Subcutaneous abdominal adipose tissue (tissue), 5 donors: ENCODE results near the gene CLCA2.

Experiments used
- H3K27ac ChIP-seq: one replicate; pipeline ENCODE4 v1.7.0; 2013; ENCODE audit warnings: low read depth, mild to moderate bottlenecking, inconsistent platforms, low read length, moderate library complexity
- H3K27me3 ChIP-seq, 5 donors: one replicate each; pipeline ENCODE4 v1.7.0; 2013; ENCODE audit warnings: low read length in 5 of 5, inconsistent platforms in 1 of 5; ENCODE audit not compliant: control insufficient read depth in 5 of 5, insufficient read depth in 4 of 5
- H3K36me3 ChIP-seq, 5 donors: one replicate each; pipeline ENCODE4 v1.7.0; 2013; ENCODE audit warnings: low read length in 5 of 5; ENCODE audit not compliant: control insufficient read depth in 5 of 5, insufficient read depth in 5 of 5
- H3K4me1 ChIP-seq, 5 donors: one replicate each; pipeline ENCODE4 v1.7.0; 2013; ENCODE audit warnings: low read length in 5 of 5, mild to moderate bottlenecking in 3 of 5, moderate library complexity in 1 of 5; ENCODE audit not compliant: control insufficient read depth in 5 of 5, insufficient read depth in 5 of 5
- H3K4me3 ChIP-seq, 5 donors: one replicate each; pipeline ENCODE4 v1.7.0; 2013; ENCODE audit warnings: low read length in 5 of 5, low read depth in 1 of 5
- H3K9ac ChIP-seq, 5 donors: one replicate each; pipeline ENCODE4 v1.7.0; 2013; ENCODE audit warnings: low read length in 5 of 5, mild to moderate bottlenecking in 4 of 5, moderate library complexity in 3 of 5
- H3K9me3 ChIP-seq, 5 donors: one replicate each; pipeline ENCODE4 v1.7.0; 2013; ENCODE audit warnings: low read length in 5 of 5; ENCODE audit not compliant: control insufficient read depth in 5 of 5
- donor health status: healthy.
- donor health status: healthy.
- donor health status: healthy.
- donor health status: healthy.
- donor health status: healthy.

CLCA2 gene, protein sequence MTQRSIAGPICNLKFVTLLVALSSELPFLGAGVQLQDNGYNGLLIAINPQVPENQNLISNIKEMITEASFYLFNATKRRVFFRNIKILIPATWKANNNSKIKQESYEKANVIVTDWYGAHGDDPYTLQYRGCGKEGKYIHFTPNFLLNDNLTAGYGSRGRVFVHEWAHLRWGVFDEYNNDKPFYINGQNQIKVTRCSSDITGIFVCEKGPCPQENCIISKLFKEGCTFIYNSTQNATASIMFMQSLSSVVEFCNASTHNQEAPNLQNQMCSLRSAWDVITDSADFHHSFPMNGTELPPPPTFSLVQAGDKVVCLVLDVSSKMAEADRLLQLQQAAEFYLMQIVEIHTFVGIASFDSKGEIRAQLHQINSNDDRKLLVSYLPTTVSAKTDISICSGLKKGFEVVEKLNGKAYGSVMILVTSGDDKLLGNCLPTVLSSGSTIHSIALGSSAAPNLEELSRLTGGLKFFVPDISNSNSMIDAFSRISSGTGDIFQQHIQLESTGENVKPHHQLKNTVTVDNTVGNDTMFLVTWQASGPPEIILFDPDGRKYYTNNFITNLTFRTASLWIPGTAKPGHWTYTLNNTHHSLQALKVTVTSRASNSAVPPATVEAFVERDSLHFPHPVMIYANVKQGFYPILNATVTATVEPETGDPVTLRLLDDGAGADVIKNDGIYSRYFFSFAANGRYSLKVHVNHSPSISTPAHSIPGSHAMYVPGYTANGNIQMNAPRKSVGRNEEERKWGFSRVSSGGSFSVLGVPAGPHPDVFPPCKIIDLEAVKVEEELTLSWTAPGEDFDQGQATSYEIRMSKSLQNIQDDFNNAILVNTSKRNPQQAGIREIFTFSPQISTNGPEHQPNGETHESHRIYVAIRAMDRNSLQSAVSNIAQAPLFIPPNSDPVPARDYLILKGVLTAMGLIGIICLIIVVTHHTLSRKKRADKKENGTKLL

DNA sequence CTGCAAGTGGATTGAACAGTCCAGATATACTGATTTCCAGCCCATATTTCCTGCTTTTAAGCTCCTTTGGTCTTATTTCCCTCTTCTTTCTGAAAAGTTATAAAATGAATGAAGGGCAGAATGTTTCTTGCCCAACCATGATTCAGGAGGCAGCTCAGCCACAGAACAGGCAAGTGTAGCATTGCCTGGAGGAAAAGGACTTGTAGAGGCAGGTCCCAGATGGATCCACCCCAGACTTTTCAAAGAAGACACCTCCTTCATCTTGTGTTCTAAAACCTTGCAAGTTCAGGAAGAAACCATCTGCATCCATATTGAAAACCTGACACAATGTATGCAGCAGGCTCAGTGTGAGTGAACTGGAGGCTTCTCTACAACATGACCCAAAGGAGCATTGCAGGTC is at the start of gene CLCA2:
Gene CLCA2 (plus strand): TSS at position 299 of the 400 bp plus-strand sequence. CDS start 77 bp downstream, at position 376.
- peak within 1 kb of the TSS; percentile 8 for H3K27ac ChIP-seq
- H3K36me3 ChIP-seq = no peaks in the 10 kb centered on the region
- H3K9ac ChIP-seq = no peak within 1 kb of the TSS
- peaks cover 0 to 21% (median 19%) of the 10 kb centered on the region in 5 donors for H3K4me1 ChIP-seq
- no peaks in the 10 kb centered on the region for H3K27me3 ChIP-seq
- H3K4me3 ChIP-seq = no peak within 1 kb of the TSS
- H3K9me3 ChIP-seq = no peaks in the 10 kb centered on the region

DNA sequence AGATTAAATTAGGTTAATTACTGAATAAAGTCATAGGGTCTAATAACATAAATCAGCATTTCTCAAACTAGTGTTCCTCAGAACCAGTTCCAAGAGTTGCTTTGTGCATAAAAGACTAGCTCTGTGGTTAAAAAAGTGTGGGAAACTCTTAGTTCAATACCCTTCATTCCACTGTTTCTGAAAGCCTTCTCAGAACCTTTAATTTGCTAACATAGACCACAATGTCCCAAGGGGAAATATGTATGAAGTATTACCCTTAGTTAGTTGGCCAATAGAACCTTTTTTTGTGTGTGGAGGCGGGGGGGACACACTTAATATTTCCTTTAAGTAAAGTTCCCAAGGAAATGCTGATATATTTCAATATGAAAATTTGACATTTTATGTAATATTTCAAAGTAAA is 48.3 kb upstream of the CLCA2 start:
- peaks cover 0 to 6% (median 0%) of the 10 kb centered on the region in 5 donors for H3K9me3 ChIP-seq
- no peak overlapping the region for H3K27ac ChIP-seq
- H3K27me3 ChIP-seq = no peaks in the 10 kb centered on the region
- peaks cover 4 to 16% (median 10%) of the 10 kb centered on the region in 5 donors for H3K36me3 ChIP-seq
- H3K4me1 ChIP-seq = peaks cover 0 to 3% (median 0%) of the 10 kb centered on the region in 5 donors
- no peak overlapping the region for H3K4me3 ChIP-seq
- H3K9ac ChIP-seq = no peak overlapping the region

DNA sequence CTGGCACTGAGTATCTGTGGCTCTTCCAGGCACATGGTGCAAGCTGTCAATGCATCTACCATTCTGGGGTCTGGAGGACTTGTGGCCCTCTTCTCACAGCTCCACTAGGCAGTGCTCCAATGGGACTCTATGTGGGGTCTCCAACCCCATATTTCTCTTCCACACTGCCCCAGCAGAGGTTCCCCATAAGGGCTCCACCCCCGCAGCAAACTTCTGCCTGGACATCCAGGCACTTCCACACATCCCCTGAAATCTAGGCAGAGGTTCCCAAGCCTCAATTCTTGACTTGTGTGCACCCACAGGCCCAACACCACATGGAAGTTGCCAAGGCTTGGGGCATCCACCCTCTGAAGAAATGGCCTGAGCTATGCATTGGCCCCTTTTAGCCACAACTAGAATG is 46.6 kb upstream of the CLCA2 start:
- peaks cover 0 to 6% (median 0%) of the 10 kb centered on the region in 5 donors for H3K9me3 ChIP-seq
- H3K27me3 ChIP-seq = no peaks in the 10 kb centered on the region
- no peak overlapping the region for H3K27ac ChIP-seq
- H3K4me1 ChIP-seq = peaks cover 0 to 11% (median 4%) of the 10 kb centered on the region in 5 donors
- H3K4me3 ChIP-seq = no peak overlapping the region
- H3K9ac ChIP-seq = no peak overlapping the region
- H3K36me3 ChIP-seq = peaks cover 4 to 16% (median 10%) of the 10 kb centered on the region in 5 donors

DNA sequence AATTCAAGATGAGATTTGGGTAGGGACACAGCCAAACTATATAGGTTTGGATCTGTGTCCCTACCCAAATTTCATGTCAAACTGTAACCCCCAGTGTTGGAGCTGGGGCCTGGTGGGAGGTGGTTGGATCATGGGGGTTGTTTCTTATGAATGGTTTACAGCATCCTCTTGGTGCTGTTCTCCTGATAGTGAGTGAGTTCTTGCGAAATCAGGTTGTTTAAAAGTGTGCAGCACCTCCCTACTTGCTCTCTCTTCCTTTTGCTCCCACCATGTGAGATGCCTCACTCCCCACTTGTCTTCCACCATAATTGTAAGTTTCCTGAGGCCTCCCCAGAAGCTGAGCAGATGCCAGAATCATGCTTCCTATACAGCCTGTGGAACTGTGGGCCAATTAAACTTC is 45.2 kb upstream of the CLCA2 start:
- H3K4me3 ChIP-seq = no peak overlapping the region
- no peak overlapping the region for H3K9ac ChIP-seq
- H3K27me3 ChIP-seq = no peaks in the 10 kb centered on the region
- peaks cover 0 to 6% (median 0%) of the 10 kb centered on the region in 5 donors for H3K9me3 ChIP-seq
- peaks cover 4 to 11% (median 7%) of the 10 kb centered on the region in 5 donors for H3K36me3 ChIP-seq
- no peak overlapping the region for H3K27ac ChIP-seq
- peaks cover 0 to 16% (median 11%) of the 10 kb centered on the region in 5 donors for H3K4me1 ChIP-seq

DNA sequence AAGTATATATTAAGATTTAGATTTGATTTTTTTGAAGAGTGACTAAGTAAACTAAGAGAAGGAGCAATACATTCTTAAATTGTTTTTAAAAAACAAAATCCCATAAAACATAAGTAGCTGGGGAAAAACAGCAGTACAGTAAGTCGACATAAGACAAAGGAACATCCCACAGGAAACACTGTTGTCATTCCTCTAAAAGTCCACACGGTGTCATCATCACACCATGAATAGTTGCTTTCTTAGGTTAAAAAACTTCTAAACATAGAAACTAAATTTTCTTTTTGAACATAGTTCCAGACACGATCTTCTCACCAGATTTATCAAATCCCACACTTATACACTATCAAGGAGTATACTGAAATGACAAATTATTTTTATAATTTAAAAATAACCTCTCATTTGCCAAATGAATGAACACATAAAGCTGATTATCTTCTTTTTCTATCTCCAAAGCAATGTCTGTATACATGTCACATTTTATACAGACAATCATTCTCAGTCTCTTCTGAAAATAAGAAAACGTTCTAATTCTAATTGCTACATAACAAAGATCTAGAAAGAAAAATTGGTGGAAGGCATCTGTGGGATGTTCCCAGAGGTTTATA is 43.6 kb upstream of the CLCA2 start:
- H3K4me1 ChIP-seq = peaks cover 0 to 16% (median 11%) of the 10 kb centered on the region in 5 donors
- peak overlapping the region in 2 of 5 donors; percentile 51 to 64 for H3K9ac ChIP-seq
- H3K27ac ChIP-seq = peak overlapping the region; percentile 1
- H3K27me3 ChIP-seq = no peaks in the 10 kb centered on the region
- peak overlapping the region in 3 of 5 donors; percentile 6 to 22 (median 11) for H3K4me3 ChIP-seq
- peaks cover 0 to 4% (median 0%) of the 10 kb centered on the region in 5 donors for H3K36me3 ChIP-seq
- peaks cover 0 to 6% (median 0%) of the 10 kb centered on the region in 5 donors for H3K9me3 ChIP-seq

DNA sequence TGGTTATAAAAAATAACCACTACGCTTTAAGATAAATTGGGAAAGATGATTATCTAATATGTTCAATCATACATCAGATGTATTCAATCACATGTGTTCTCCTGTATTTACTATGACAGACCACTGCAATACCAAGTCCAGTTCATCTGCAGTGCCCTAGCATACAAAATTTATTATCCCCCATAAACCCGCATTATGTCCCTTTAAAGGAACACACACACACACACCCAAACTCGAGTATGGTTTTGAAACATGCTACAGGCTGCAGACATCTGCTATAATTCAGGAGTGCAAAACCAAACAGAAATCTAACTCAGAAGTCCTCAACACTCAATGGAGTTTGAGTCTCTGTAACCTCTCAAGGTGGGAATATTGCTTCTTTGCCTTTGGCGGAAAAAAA is 42.7 kb upstream of the CLCA2 start:
- peak overlapping the region in 4 of 5 donors; percentile 25 to 52 (median 45) for H3K9ac ChIP-seq
- H3K4me1 ChIP-seq = peaks cover 0 to 16% (median 9%) of the 10 kb centered on the region in 5 donors
- peak overlapping the region; percentile 1 for H3K27ac ChIP-seq
- peaks cover 0 to 6% (median 0%) of the 10 kb centered on the region in 5 donors for H3K9me3 ChIP-seq
- no peaks in the 10 kb centered on the region for H3K27me3 ChIP-seq
- H3K36me3 ChIP-seq = peaks cover 0 to 4% (median 0%) of the 10 kb centered on the region in 5 donors
- H3K4me3 ChIP-seq = peak overlapping the region in 3 of 5 donors; percentile 1 to 48 (median 8)

DNA sequence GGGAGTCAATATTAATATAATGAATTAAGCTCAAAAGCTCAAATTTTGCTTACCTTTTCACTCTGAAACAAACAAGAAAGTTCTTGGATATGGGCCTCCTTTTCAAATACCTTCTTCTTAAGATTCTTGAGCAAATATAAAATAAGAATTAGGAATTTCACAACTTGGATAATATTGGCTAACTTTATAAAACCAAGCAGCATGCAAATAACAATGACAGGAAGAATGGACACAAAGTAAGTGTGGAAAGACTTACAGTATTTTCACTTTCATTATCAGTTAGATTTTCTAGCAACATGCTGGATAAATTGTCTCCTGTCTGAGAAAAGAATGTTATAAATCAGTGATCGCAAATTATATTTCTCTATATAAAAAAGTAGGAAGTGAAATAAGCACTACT is 41.1 kb upstream of the CLCA2 start:
- Histone ChIP-seq H3K27ac (peak overlapping the region; percentile 61), H3K4me3 (peak overlapping the region in 4 of 5 donors; percentile 35 to 53 (median 44)), H3K9ac (peak overlapping the region in 4 of 5 donors; percentile 52 to 66 (median 62)), H3K9me3 (no peaks in the 10 kb centered on the region), H3K36me3 (peaks cover 0 to 4% (median 0%) of the 10 kb centered on the region in 5 donors), H3K4me1 (peaks cover 0 to 16% (median 9%) of the 10 kb centered on the region in 5 donors), H3K27me3 (no peaks in the 10 kb centered on the region)

DNA sequence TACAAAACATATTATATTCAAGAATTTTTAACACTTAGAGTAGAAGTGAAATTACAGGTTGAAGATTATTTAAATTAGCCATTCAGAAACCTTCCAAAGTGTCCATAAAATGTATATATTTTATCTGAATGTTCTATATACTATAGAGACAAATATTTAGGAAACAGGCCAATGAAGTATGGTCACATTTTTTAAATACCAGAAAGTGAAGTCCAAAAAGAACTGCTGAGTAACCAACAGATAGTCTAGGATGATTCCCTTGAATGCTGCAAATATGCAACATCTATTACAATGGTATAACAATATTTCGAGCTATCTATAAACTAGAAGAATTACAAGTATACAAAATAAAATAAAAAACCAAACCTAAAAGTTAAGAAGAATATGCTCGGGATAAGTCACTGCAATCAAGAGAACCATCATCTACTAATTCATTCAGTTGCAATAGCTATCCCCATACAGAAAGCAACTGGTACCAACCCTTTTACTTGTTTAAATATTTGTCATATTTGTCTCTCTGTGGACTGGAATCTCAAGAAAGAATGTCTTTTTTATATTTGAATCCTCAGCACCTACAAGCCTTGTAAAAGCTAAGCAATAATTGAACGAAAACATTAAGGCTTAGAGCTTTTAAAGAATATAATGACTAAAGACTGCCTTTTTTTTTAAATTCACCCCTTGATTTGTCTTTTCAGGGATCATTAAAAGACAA is 35.9 kb upstream of the CLCA2 start:
- Histone ChIP-seq H3K27me3 (no peaks in the 10 kb centered on the region), H3K9me3 (no peaks in the 10 kb centered on the region), H3K4me1 (peaks cover 0 to 17% (median 3%) of the 10 kb centered on the region in 5 donors), H3K4me3 (no peak overlapping the region), H3K36me3 (no peaks in the 10 kb centered on the region), H3K9ac (no peak overlapping the region), H3K27ac (no peak overlapping the region)

DNA sequence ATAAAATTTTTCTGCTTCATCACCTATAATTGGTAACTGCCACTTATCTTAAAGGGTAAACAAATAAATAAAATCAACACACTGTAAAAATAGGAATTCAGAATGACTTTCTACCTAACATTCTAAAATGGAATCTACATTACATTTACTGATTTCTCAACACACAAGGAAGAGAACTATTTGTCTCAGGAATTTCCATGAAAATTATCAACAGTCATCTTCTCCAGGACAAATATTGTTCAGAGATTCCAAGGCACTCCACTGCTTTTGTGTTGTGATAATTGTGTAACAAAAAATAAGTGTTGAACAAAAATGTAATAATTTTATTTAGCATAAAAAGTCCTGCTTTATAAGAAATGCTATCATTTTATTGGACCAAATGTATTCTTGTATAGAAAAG is 35.2 kb upstream of the CLCA2 start:
- no peak overlapping the region for H3K27ac ChIP-seq
- peaks cover 0 to 13% (median 3%) of the 10 kb centered on the region in 5 donors for H3K4me1 ChIP-seq
- no peak overlapping the region for H3K4me3 ChIP-seq

More for the DNA sequence above, 35.2 kb upstream of the CLCA2 start:
- H3K36me3 ChIP-seq = no peaks in the 10 kb centered on the region
- H3K9me3 ChIP-seq = no peaks in the 10 kb centered on the region
- no peaks in the 10 kb centered on the region for H3K27me3 ChIP-seq
- H3K9ac ChIP-seq = no peak overlapping the region
